ENCODE data around the gene RNF157. TPM values are rescaled to one million over a fixed set of nuclear protein-coding genes. Genes with fewer than 3 reads are reported as not detected.

The RNF157 gene
- total RNA-seq, 1 donor from 2014 or later, result 17.8 TPM

- peaks cover 1% of the 10 kb centered on the region for H3K27me3 Mint-ChIP-seq (ENCODE audit: unreplicated experiment)
- TF ChIP-seq CTCF (IDR thresholded peaks at IDR 0.05; ENCODE audit: partially characterized antibody, unreplicated experiment), result no peak
- DNase-seq, result no peak
- peaks cover 21% of the 10 kb centered on the region for H3K4me1 Mint-ChIP-seq (ENCODE audit: low read depth, unreplicated experiment)
- no peaks in the 10 kb centered on the region for H3K36me3 Mint-ChIP-seq (ENCODE audit: unreplicated experiment)
- H3K9me3 Mint-ChIP-seq (ENCODE audit: unreplicated experiment), result no peaks in the 10 kb centered on the region
- no peak overlapping the region for H3K27ac Mint-ChIP-seq (ENCODE audit: unreplicated experiment)
- no peak overlapping the region for H3K4me3 Mint-ChIP-seq (ENCODE audit: unreplicated experiment)
These were observed 91.1 kb downstream of the RNF157 start for GRCh38 chr17:76149214-76149613.

GRCh38 chr17:76148015-76148326 lies 92.3 kb downstream of the RNF157 start:
- no peak overlapping the region for H3K27ac Mint-ChIP-seq (ENCODE audit: unreplicated experiment)
- peaks cover 5% of the 10 kb centered on the region for H3K27me3 Mint-ChIP-seq (ENCODE audit: unreplicated experiment)
- H3K4me1 Mint-ChIP-seq (ENCODE audit: low read depth, unreplicated experiment), result peaks cover 14% of the 10 kb centered on the region
- no peaks in the 10 kb centered on the region for H3K9me3 Mint-ChIP-seq (ENCODE audit: unreplicated experiment)
- no peak for DNase-seq
- H3K4me3 Mint-ChIP-seq (ENCODE audit: unreplicated experiment), result no peak overlapping the region
- H3K36me3 Mint-ChIP-seq (ENCODE audit: unreplicated experiment), result no peaks in the 10 kb centered on the region
- TF ChIP-seq CTCF (IDR thresholded peaks at IDR 0.05; ENCODE audit: partially characterized antibody, unreplicated experiment), result peak; percentile 52

- Mint-ChIP-seq H3K4me1 (ENCODE audit: low read depth, unreplicated experiment) (peaks cover 14% of the 10 kb centered on the region), H3K4me3 (ENCODE audit: unreplicated experiment) (no peak overlapping the region), H3K27me3 (ENCODE audit: unreplicated experiment) (peaks cover 9% of the 10 kb centered on the region), H3K36me3 (ENCODE audit: unreplicated experiment) (no peaks in the 10 kb centered on the region), H3K27ac (ENCODE audit: unreplicated experiment) (no peak overlapping the region), H3K9me3 (ENCODE audit: unreplicated experiment) (peaks cover under 1% of the 10 kb centered on the region)
- DNase-seq, result no peak
- peak; percentile 75 for TF ChIP-seq CTCF (IDR thresholded peaks at IDR 0.05; ENCODE audit: partially characterized antibody, unreplicated experiment)
These were observed 92.9 kb downstream of the RNF157 start for GRCh38 chr17:76147211-76148014.

- Mint-ChIP-seq H3K9me3 (ENCODE audit: unreplicated experiment) (peaks cover 3% of the 10 kb centered on the region), H3K4me3 (ENCODE audit: unreplicated experiment) (no peak overlapping the region), H3K4me1 (ENCODE audit: low read depth, unreplicated experiment) (peaks cover 21% of the 10 kb centered on the region), H3K27ac (ENCODE audit: unreplicated experiment) (no peak overlapping the region), H3K27me3 (ENCODE audit: unreplicated experiment) (peaks cover 10% of the 10 kb centered on the region), H3K36me3 (ENCODE audit: unreplicated experiment) (no peaks in the 10 kb centered on the region)
- TF ChIP-seq CTCF (IDR thresholded peaks at IDR 0.05; ENCODE audit: partially characterized antibody, unreplicated experiment), result no peak
- no peak for DNase-seq
These were observed 94.0 kb downstream of the RNF157 start for GRCh38 chr17:76146053-76146851.
